ENCODE measurements around the gene PPP2R3A. TPM values are rescaled to one million over a fixed set of nuclear protein-coding genes. Genes with fewer than 3 reads are reported as not detected.
A peak's percentile ranks its signal among the peaks of the same experiment; 100 is the strongest.
"Not testable (repeated sequence)": the region's sequence is repeated elsewhere in the genome, so short reads cannot be mapped to it uniquely, and the experiment has no call there.

Gene PPP2R3A
- total RNA-seq, 1 donor from 2014 or later, result 9.0 TPM

DNA sequence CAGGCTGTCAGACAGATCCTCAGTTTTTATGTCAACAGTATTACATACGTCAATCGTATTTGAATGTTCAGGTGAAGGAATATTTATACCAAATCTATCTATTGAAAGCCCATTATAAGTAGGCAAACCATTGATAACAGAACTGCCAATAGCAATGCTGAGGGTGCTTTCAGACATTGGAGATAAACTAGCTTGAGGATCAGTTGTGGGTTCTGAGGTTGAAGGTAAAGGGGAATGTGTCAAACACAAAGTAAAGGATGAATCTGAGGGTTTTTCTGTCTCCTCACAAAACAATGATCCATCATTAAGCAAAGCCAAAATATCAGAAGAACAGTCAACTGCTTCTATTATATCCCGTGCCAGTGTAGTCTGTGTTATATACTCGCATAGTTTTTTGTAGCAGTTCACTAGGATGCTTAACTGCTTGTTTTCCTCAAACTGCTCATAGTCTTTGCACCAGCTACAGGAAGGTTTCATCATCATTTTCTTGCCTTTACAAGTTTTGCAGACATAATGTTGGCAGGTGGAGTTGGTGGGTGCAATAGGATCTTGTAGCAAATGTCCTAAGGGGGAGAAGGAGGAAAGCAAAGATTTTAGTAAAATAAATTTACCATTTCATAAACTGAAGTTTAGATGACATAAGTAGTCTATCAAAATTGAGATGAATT, 186.8 kb downstream of the PPP2R3A start:
- no peak overlapping the region for H3K27ac ChIP-seq
- no peaks in the 10 kb centered on the region for H3K27me3 ChIP-seq (ENCODE audit: low read depth)
- ATAC-seq (no peak), DNase-seq (no peak)
- TF ChIP-seq, protein P1, sequence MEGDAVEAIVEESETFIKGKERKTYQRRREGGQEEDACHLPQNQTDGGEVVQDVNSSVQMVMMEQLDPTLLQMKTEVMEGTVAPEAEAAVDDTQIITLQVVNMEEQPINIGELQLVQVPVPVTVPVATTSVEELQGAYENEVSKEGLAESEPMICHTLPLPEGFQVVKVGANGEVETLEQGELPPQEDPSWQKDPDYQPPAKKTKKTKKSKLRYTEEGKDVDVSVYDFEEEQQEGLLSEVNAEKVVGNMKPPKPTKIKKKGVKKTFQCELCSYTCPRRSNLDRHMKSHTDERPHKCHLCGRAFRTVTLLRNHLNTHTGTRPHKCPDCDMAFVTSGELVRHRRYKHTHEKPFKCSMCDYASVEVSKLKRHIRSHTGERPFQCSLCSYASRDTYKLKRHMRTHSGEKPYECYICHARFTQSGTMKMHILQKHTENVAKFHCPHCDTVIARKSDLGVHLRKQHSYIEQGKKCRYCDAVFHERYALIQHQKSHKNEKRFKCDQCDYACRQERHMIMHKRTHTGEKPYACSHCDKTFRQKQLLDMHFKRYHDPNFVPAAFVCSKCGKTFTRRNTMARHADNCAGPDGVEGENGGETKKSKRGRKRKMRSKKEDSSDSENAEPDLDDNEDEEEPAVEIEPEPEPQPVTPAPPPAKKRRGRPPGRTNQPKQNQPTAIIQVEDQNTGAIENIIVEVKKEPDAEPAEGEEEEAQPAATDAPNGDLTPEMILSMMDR (IDR thresholded peaks at IDR 0.05), result no peak
- no peaks in the 10 kb centered on the region for H3K9me3 ChIP-seq
- peaks cover 18% of the 10 kb centered on the region for H3K36me3 ChIP-seq
- H3K4me1 ChIP-seq, result peaks cover 20% of the 10 kb centered on the region
- intact Hi-C loops (cut with DNase I), result no loop called here
- no peak overlapping the region for H3K4me3 ChIP-seq

DNA sequence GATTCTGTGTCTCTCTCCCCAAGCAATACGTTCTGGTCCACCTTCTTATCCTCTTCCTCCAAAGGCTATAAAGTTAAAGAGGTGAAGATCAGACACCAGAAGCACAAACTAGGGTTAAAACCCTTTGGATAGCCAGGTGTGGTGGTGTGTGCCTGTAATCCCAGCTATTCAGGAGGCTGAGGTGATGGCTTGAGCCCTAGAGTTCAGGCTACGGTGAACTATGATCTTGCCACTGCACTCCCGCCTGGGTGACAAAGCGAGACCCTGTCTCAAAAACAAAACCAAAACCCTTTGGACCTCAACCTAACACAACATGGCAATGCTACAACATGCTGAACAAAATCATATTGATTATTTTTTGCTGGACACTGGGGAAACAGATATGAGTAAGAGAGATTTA, 187.4 kb downstream of the PPP2R3A start:
- no peak for DNase-seq

DNA sequence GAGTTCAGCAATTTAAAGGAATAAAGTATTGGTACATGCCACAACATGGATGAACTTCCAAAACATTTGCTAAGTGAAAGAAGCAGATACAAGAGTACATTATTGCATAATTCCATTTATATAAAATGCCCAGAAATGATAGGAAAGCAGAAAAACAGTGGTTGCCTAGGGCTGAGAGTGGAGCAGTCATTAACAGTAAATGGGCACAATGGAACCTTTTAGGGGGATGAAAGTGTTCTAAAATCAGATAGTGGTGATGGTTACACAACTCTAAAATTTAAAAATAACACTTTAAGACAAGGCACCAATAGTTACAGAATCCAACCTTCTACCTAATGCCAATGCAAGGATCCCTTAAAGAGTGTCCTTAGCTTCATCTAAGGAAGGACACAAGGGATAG, 196.0 kb downstream of the PPP2R3A start:
- Histone ChIP-seq H3K9me3 (no peaks in the 10 kb centered on the region), H3K4me1 (peaks cover 43% of the 10 kb centered on the region), H3K4me3 (no peak overlapping the region), H3K36me3 (no peaks in the 10 kb centered on the region), H3K27me3 (ENCODE audit: low read depth) (no peaks in the 10 kb centered on the region), H3K27ac (no peak overlapping the region)
- DNase-seq, result no peak
- no peak for ATAC-seq
- intact Hi-C loops (cut with DNase I), result no loop called here
- TF ChIP-seq, protein P1 (IDR thresholded peaks at IDR 0.05), result no peak

More for the DNA sequence above, 187.4 kb downstream of the PPP2R3A start:
- no peak overlapping the region for H3K27ac ChIP-seq
- H3K36me3 ChIP-seq, result peaks cover 18% of the 10 kb centered on the region
- no peak for ATAC-seq
- intact Hi-C loops (cut with DNase I), result no loop called here
- no peaks in the 10 kb centered on the region for H3K9me3 ChIP-seq
- no peaks in the 10 kb centered on the region for H3K27me3 ChIP-seq (ENCODE audit: low read depth)
- no peak overlapping the region for H3K4me3 ChIP-seq
- H3K4me1 ChIP-seq, result peaks cover 18% of the 10 kb centered on the region
- TF ChIP-seq, protein P1 (IDR thresholded peaks at IDR 0.05), result no peak

DNA sequence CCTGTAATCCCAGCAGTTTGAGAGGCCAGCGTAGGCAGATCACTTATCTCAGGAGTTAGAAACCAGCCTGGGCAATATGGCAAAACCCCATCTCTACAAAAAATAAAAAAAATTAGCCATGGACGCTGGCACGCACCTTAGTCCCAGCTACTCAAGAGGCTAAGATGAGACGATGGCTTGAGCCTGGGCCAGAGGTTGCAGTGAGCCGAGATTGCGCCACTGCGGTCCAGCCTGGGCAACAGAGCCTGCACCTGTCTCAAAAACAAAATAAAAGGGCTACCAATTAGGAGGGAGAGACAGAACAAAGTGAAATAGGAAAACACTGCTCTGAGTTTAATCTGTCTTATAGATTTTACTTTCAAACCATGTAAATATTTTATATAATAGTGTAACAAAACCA, 196.8 kb downstream of the PPP2R3A start:
- no peaks in the 10 kb centered on the region for H3K9me3 ChIP-seq
- H3K27ac ChIP-seq, result no peak overlapping the region
- no peak overlapping the region for H3K4me3 ChIP-seq
- no peaks in the 10 kb centered on the region for H3K36me3 ChIP-seq
- no peaks in the 10 kb centered on the region for H3K27me3 ChIP-seq (ENCODE audit: low read depth)
- ATAC-seq, result peak in 1 of 2 donors; percentile 39
- TF ChIP-seq, protein P1 (IDR thresholded peaks at IDR 0.05), result no peak
- DNase-seq, result no peak
- peaks cover 42% of the 10 kb centered on the region for H3K4me1 ChIP-seq
- intact Hi-C loops (cut with DNase I), result no loop called here

DNA sequence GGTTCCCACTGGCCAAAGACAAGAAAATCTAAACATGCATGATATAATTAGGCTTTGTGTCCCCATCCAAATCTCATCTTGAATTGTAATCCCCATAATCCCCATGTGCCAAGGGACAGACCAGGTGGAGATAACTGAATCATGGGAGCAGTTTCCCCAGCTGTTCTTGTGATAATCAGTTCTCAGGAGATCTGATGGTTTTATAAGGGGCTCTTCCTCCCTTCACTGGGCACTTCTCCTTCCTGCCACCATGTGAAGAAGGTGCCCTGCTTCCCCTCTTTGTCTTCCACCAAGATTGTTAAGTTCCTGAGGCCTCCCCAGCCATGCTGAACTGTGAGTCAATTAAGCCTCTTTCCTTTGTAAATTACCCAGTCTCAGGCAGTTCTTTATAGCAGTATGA, 198.1 kb downstream of the PPP2R3A start:
- H3K9me3 ChIP-seq; intact Hi-C loops (cut with DNase I); H3K27me3 ChIP-seq (ENCODE audit: low read depth); DNase-seq; H3K27ac ChIP-seq; H3K36me3 ChIP-seq; ATAC-seq; H3K4me3 ChIP-seq: not testable (repeated sequence)
- peaks cover 41% of the 10 kb centered on the region for H3K4me1 ChIP-seq

DNA sequence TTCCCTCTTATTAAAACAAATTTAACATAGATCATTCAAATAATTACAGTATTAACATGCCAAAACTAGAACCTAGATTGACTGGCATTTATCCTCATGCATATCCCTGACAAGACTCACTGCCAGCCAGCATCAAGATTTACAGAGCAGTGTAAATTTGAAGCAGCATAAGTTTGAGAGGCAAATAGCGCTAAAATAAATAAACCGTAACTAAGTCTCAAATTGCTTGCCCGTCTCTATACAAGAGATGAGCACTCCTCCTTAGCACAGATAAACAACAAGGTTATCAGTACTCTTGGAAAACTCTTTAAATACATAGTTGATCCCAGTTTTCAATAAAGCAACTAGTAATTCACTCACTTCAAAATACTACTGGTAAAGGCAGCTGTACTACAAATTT, 201.0 kb downstream of the PPP2R3A start:
- Histone ChIP-seq H3K4me3 (no peak overlapping the region), H3K36me3 (no peaks in the 10 kb centered on the region), H3K27ac (no peak overlapping the region), H3K9me3 (no peaks in the 10 kb centered on the region), H3K4me1 (peaks cover 48% of the 10 kb centered on the region), H3K27me3 (ENCODE audit: low read depth) (no peaks in the 10 kb centered on the region)
- DNase-seq (no peak), ATAC-seq (no peak)
- intact Hi-C loops (cut with DNase I), result no loop called here
- TF ChIP-seq, protein P1 (IDR thresholded peaks at IDR 0.05), result no peak

DNA sequence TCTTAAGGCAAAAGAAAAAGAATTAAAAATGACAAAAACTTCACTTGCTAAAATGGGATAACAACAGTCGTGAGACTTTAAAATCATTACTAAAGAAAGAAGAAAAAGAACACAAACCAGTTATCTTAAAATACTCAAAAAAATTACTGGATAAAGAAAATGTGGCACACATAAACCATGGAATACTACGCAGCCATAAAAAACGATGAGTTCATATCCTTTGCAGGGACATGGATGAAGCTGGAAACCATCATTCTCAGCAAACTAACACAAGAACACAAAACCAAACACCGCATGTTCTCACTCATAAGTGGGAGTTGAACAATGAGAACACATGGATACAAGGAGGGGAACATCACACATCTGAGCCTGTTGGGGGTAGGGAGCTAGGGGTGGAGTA, 202.7 kb downstream of the PPP2R3A start:
- H3K4me3 ChIP-seq; H3K36me3 ChIP-seq; ATAC-seq; intact Hi-C loops (cut with DNase I); DNase-seq; H3K9me3 ChIP-seq; H3K27me3 ChIP-seq (ENCODE audit: low read depth); H3K27ac ChIP-seq: not testable (repeated sequence)
- H3K4me1 ChIP-seq, result peaks cover 51% of the 10 kb centered on the region
